Common myeloid progenitor, CD34-positive (primary cell): Measurements from ENCODE around the gene CARMIL1.

Experiments used
- CTCF ChIA-PET: fragments of 350-600 bp; sonication (Branson Sonifier 250); formaldehyde crosslinking; loops from one replicate; lab custom pipeline; 2021; ENCODE audit warnings: antibody characterized with exemption; lab: Charles Lee
- POLR2A ChIA-PET: fragments of 350-600 bp; sonication (Branson Sonifier 250); formaldehyde crosslinking; loops from one replicate; lab custom pipeline; 2021; ENCODE audit warnings: antibody characterized with exemption; lab: Charles Lee
- DNase-seq, 3 donors: peaks; one replicate each; pipeline versions ENCODE4 v3.0.0 to v3.0.0-alpha.2; 2013
- H3K27ac ChIP-seq, 2 experiments: 1 replicate in 1 of 2; 2 replicates in 1 of 2; pipeline ENCODE4 v1.7.0; 2013; ENCODE audit warnings: inconsistent platforms in 2 of 2, low read length in 2 of 2, mild to moderate bottlenecking in 2 of 2, low read depth in 1 of 2, moderate library complexity in 1 of 2; ENCODE audit not compliant: severe bottlenecking in 2 of 2, insufficient read depth in 1 of 2, poor library complexity in 1 of 2
- H3K27me3 ChIP-seq, 5 experiments: replicated peaks in 2 of 5; 1 replicate in 3 of 5; 2 replicates in 2 of 5; pipeline versions ENCODE4 v1.6.1 to v1.7.0; 2013; ENCODE audit warnings: low read length in 4 of 5, mild to moderate bottlenecking in 2 of 5, moderate library complexity in 2 of 5, inconsistent platforms in 1 of 5; ENCODE audit not compliant: insufficient read depth in 5 of 5, control insufficient read depth in 4 of 5
- H3K36me3 ChIP-seq, 4 experiments: 1 replicate in 2 of 4; 2 replicates in 2 of 4; pipeline versions ENCODE4 v1.6.1 to v1.7.0; 2013; ENCODE audit warnings: low read length in 3 of 4, control low read depth in 1 of 4, mild to moderate bottlenecking in 1 of 4; ENCODE audit not compliant: control insufficient read depth in 4 of 4, insufficient read depth in 4 of 4
- H3K4me1 ChIP-seq, 4 experiments: 1 replicate in 3 of 4; 2 replicates in 1 of 4; pipeline versions ENCODE4 v1.6.1 to v1.7.1; 2013; ENCODE audit warnings: low read length in 3 of 4, mild to moderate bottlenecking in 3 of 4, control low read depth in 1 of 4, inconsistent platforms in 1 of 4, moderate library complexity in 1 of 4; ENCODE audit not compliant: control insufficient read depth in 4 of 4, insufficient read depth in 4 of 4; ENCODE audit errors: control extremely low read depth in 1 of 4
- H3K4me3 ChIP-seq, 7 experiments: 1 replicate in 4 of 7; 2 replicates in 3 of 7; pipeline versions ENCODE4 v1.5.1 to v1.7.0; 2013; ENCODE audit warnings: mild to moderate bottlenecking in 7 of 7, low read length in 6 of 7, moderate library complexity in 6 of 7, inconsistent platforms in 2 of 7, low read depth in 2 of 7, control low read depth in 1 of 7; ENCODE audit not compliant: insufficient read depth in 4 of 7, control insufficient read depth in 1 of 7; ENCODE audit errors: extremely low read depth in 1 of 7
- H3K9me3 ChIP-seq, 5 experiments: 1 replicate in 4 of 5; 2 replicates in 1 of 5; pipeline versions ENCODE4 v1.6.1 to v1.7.1; 2013; ENCODE audit warnings: low read length in 4 of 5, mild to moderate bottlenecking in 2 of 5, inconsistent platforms in 1 of 5, low read depth in 1 of 5, moderate library complexity in 1 of 5; ENCODE audit not compliant: control insufficient read depth in 4 of 5, insufficient read depth in 2 of 5; ENCODE audit errors: control extremely low read depth in 1 of 5
- WGBS: methylation state at CpG from one replicate; pipeline ENCODE4 v1.1.5; 2013; ENCODE audit not compliant: insufficient coverage; 5-methylcytosine and 5-hydroxymethylcytosine counted together

The CARMIL1 gene

DNA sequence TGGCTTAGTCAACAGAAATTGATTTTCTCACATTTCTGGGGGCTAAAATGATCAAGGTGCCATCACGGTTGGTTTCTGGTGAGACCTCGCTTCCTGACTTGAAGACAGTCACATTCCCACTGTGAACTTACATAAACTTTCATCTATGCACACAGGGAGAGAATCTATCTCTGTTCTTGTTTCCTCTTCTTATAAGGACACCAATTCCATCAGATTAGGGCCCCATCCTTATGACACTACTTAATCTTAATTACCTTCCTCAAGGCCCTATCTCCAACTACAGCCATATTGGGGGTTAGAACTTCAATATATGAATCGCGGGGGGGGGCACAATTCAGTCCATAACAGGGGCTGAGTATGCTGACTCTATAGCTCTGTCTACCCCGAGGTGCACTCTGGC, 362.2 kb downstream of the CARMIL1 start:
- WGBS, result 83% methylated on average over 3 of the region's 5 CpGs
- ChIA-PET CTCF (interaction anchor here (1.1 to 1.4 kb wide), 2 partner anchors 16 to 30 kb away, joined by 3 to 4 read pairs; no protein-coding TSS in a partner anchor), POLR2A (no interaction called here)
- H3K4me1 ChIP-seq, result no peaks in the 10 kb centered on the region
- H3K27ac ChIP-seq, result no peak overlapping the region
- no peak overlapping the region for H3K4me3 ChIP-seq
- peaks cover 0 to 5% (median 0%) of the 10 kb centered on the region in 5 experiments for H3K9me3 ChIP-seq
- H3K27me3 ChIP-seq, result peaks cover 2 to 32% (median 10%) of the 10 kb centered on the region in 5 experiments
- DNase-seq, result no peak
- H3K36me3 ChIP-seq, result no peaks in the 10 kb centered on the region

DNA sequence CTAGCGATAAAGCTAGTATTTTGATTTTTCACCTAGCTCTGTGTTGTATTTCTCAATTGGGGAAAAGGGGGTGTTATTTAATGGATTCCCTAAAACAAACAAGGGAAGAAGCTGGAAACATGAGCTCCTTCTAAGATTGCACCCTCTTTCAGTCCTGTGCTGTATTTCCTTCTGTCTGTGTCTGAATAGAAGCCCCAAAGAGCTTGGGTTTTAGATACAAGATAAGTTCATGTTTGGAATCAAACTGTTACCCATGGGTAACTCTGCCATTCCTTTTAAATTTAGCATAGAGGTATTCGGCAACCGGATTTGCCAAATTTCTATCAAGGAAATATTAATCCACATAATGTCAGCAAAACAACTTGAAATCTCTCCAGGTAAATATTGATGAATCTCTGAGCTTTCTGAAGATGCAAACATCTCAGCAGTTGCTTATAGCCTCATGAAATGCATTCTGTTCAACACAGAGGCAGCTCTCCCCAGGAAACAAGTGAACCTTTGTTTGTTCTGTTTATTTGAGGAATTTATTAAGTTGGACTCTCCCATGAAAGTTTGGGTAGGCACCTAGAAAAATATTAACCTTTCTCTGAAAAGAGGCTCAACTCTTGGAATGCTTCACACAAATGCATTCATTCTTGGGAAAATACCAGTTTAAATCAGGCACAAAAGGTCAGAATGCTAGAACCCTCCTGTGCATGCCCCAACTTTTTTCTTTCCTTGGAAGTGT, 362.9 kb downstream of the CARMIL1 start:
- 93% methylated on average over 3 of the region's 3 CpGs for WGBS
- Histone ChIP-seq H3K9me3 (peaks cover 0 to 5% (median 0%) of the 10 kb centered on the region in 5 experiments), H3K36me3 (no peaks in the 10 kb centered on the region), H3K4me1 (no peaks in the 10 kb centered on the region), H3K27ac (no peak overlapping the region), H3K27me3 (peaks cover 2 to 32% (median 11%) of the 10 kb centered on the region in 5 experiments), H3K4me3 (no peak overlapping the region)
- ChIA-PET CTCF (no interaction called here), POLR2A (no interaction called here)
- no peak for DNase-seq

- Histone ChIP-seq H3K4me1 (no peaks in the 10 kb centered on the region), H3K27me3 (peaks cover 2 to 32% (median 11%) of the 10 kb centered on the region in 5 experiments), H3K4me3 (no peak overlapping the region), H3K9me3 (peaks cover 0 to 5% (median 0%) of the 10 kb centered on the region in 5 experiments), H3K27ac (no peak overlapping the region), H3K36me3 (no peaks in the 10 kb centered on the region)
- ChIA-PET POLR2A (no interaction called here), CTCF (no interaction called here)
- no peak for DNase-seq
- WGBS, result 87% methylated on average over 3 of the region's 3 CpGs
These were observed 363.6 kb downstream of the CARMIL1 start for GRCh38 chr6:25642667-25643328.

DNA sequence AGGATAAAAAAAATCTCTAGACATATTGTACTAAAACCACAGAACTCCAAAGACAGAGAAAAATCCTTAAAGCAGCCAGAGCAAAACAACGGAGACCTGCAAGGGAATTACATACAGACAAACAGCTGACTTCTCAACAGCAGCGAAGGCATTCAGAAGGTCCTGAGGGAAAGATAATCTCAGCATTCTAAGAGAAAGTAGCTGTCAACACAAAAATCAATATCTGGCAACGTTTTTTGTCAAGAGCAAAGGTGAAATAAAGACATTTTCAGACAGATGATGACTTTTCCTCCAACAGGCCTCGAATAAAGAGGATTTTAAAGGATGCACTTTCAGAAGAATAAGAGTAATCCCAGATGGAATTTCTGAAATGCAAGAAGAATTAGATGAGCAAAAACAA, 366.7 kb downstream of the CARMIL1 start:
- peaks cover 0 to 5% (median 0%) of the 10 kb centered on the region in 5 experiments for H3K9me3 ChIP-seq
- WGBS, result 81% methylated on average over 4 of the region's 4 CpGs
- DNase-seq, result no peak
- no peaks in the 10 kb centered on the region for H3K4me1 ChIP-seq
- H3K27ac ChIP-seq, result no peak overlapping the region
- H3K27me3 ChIP-seq, result peaks cover 4 to 52% (median 24%) of the 10 kb centered on the region in 5 experiments
- no peaks in the 10 kb centered on the region for H3K36me3 ChIP-seq
- ChIA-PET CTCF (no interaction called here), POLR2A (no interaction called here)
- H3K4me3 ChIP-seq, result no peak overlapping the region

GRCh38 chr6:25649611-25650010, 370.4 kb downstream of the CARMIL1 start:
- peaks cover 16 to 71% (median 33%) of the 10 kb centered on the region in 5 experiments for H3K27me3 ChIP-seq
- no peaks in the 10 kb centered on the region for H3K36me3 ChIP-seq
- H3K4me1 ChIP-seq, result peaks cover 0 to 3% (median 0%) of the 10 kb centered on the region in 4 experiments
- POLR2A ChIA-PET, result no interaction called here
- peaks cover 0 to 2% (median 0%) of the 10 kb centered on the region in 5 experiments for H3K9me3 ChIP-seq
- no CpG with 5 or more reads among the region's 1 CpG for WGBS
- CTCF ChIA-PET, result no interaction called here
- no peak overlapping the region for H3K4me3 ChIP-seq
- no peak overlapping the region for H3K27ac ChIP-seq
- no peak for DNase-seq

GRCh38 chr6:25652007-25652515, 372.9 kb downstream of the CARMIL1 start, which contains the start of gene SCGN:
Gene SCGN, plus strand, starts transcription at chr6:25652215. Its CDS starts 189 bp downstream, at chr6:25652404.
- Histone ChIP-seq H3K27me3 (peaks cover 16 to 75% (median 25%) of the 10 kb centered on the region in 5 experiments), H3K36me3 (no peaks in the 10 kb centered on the region), H3K4me3 (peak within 1 kb of the TSS in 2 of 7 experiments; percentile 24 to 27), H3K9me3 (peaks cover 0 to 2% (median 0%) of the 10 kb centered on the region in 5 experiments), H3K4me1 (peaks cover 0 to 3% (median 0%) of the 10 kb centered on the region in 4 experiments), H3K27ac (no peak within 1 kb of the TSS)
- WGBS, result 6% methylated on average over 34 of the region's 35 CpGs
- ChIA-PET POLR2A (no interaction called here), CTCF (no interaction called here)
- peak; percentile 54 to 85 (median 84) for DNase-seq
